Caco-2 (cell line): Measurements from ENCODE around the gene LRRC59. TPM values are rescaled to one million over a fixed set of nuclear protein-coding genes. Genes with fewer than 3 reads are reported as not detected.

Source experiments
- BruUV-seq: library from RNA; stranded (reverse); fragments of 400-500 nt; replicated peaks from 2 replicates; lab custom pipeline; 2021; lab: Mats Ljungman, UMichigan
- CTCF ChIA-PET: fragments of 300-600 bp; sonication (Branson Sonifier 250); formaldehyde crosslinking; loops from one replicate; lab custom pipeline; 2022; ENCODE audit warnings: antibody characterized with exemption; lab: Charles Lee
- POLR2A ChIA-PET: fragments of 300-600 bp; sonication (Branson Sonifier 250); formaldehyde crosslinking; loops from one replicate; lab custom pipeline; 2022; ENCODE audit warnings: antibody characterized with exemption; lab: Charles Lee
- DNase-seq, 2 experiments: peaks; one replicate each; pipeline versions ENCODE4 v3.0.0 to v3.0.0-alpha.2; 2020 to 2022
- H3K27me3 ChIP-seq: replicated peaks from 2 replicates; pipeline ENCODE4 v1.6.0; 2011; ENCODE audit warnings: low read length; ENCODE audit not compliant: control insufficient read depth, insufficient read depth
- H3K36me3 ChIP-seq: 2 replicates; pipeline ENCODE4 v1.5.1; 2011; ENCODE audit warnings: low read length; ENCODE audit not compliant: control insufficient read depth, insufficient read depth
- H3K4me1 ChIP-seq: fragments of 250-450 bp; sonication (Bioruptor Pico); 2 replicates; pipeline ENCODE4 v1.5.1; 2020; ENCODE audit warnings: mild to moderate bottlenecking
- H3K4me3 ChIP-seq: 2 replicates; pipeline ENCODE4 v1.5.1; 2011; ENCODE audit warnings: low read depth, mild to moderate bottlenecking, control low read depth, low read length
- H3K9me3 ChIP-seq: fragments of 250-450 bp; sonication (Bioruptor Pico); 2 replicates; pipeline ENCODE4 v1.5.1; 2020; ENCODE audit warnings: mild to moderate bottlenecking, moderate library complexity
- H3K27ac Mint-ChIP-seq: one replicate; pipeline ENCODE4 v1.8.0; 2022; ENCODE audit warnings: mixed read lengths; ENCODE audit not compliant: unreplicated experiment
- H3K27me3 Mint-ChIP-seq: one replicate; pipeline ENCODE4 v1.8.0; 2022; ENCODE audit warnings: mixed read lengths; ENCODE audit not compliant: insufficient read depth, unreplicated experiment
- H3K36me3 Mint-ChIP-seq: one replicate; pipeline ENCODE4 v1.8.0; 2022; ENCODE audit warnings: mild to moderate bottlenecking, mixed read lengths; ENCODE audit not compliant: insufficient read depth, unreplicated experiment
- H3K4me1 Mint-ChIP-seq: one replicate; pipeline ENCODE4 v1.8.0; 2022; ENCODE audit warnings: low read depth, mixed read lengths; ENCODE audit not compliant: unreplicated experiment
- H3K4me3 Mint-ChIP-seq: one replicate; pipeline ENCODE4 v1.8.0; 2022; ENCODE audit warnings: mild to moderate bottlenecking, moderate library complexity, mixed read lengths; ENCODE audit not compliant: unreplicated experiment
- H3K9me3 Mint-ChIP-seq: one replicate; pipeline ENCODE4 v1.8.0; 2022; ENCODE audit warnings: mixed read lengths; ENCODE audit not compliant: unreplicated experiment
- CTCF ChIP-seq, 2 experiments: fragments of 200-600 bp in 1 of 2; IDR thresholded peaks; 1 replicate in 1 of 2; 2 replicates in 1 of 2; pipeline versions ENCODE4 v1.5.1 to v1.8.0; 2011 to 2022; ENCODE audit warnings: antibody characterized with exemption in 1 of 2, control low read depth in 1 of 2, inconsistent platforms in 1 of 2, low read depth in 1 of 2, low read length in 1 of 2, mild to moderate bottlenecking in 1 of 2, moderate library complexity in 1 of 2; ENCODE audit not compliant: insufficient read depth in 1 of 2, severe bottlenecking in 1 of 2, unreplicated experiment in 1 of 2
- intact Hi-C: fragments of 100-400 bp; cut with micrococcal nuclease; formaldehyde crosslinking; loops from one replicate; pipeline ENCODE4 v1.10.0; 2022; ENCODE audit not compliant: unreplicated experiment
- total RNA-seq: library from RNA; stranded (reverse); gene quantifications from 2 replicates; pipeline ENCODE4 v1.2.3, GENCODE V29; 2022

LRRC59 gene
- total RNA-seq, 1 experiment from 2014 or later: 324 TPM

- H3K36me3 Mint-ChIP-seq: peaks cover 54% of the 10 kb centered on the region
- Histone ChIP-seq H3K27me3 (no peaks in the 10 kb centered on the region), H3K4me3 (no peak overlapping the region), H3K4me1 (peaks cover 50% of the 10 kb centered on the region), H3K9me3 (no peaks in the 10 kb centered on the region), H3K36me3 (peaks cover 1% of the 10 kb centered on the region; the same call in 1 of the 2 replicates)
- H3K27me3 Mint-ChIP-seq: no peaks in the 10 kb centered on the region
- TF ChIP-seq CTCF (IDR thresholded peaks at IDR 0.05; ENCODE audit: insufficient read depth in 1 of 2, low read depth in 1 of 2, low read length in 1 of 2, severe bottlenecking in 1 of 2, unreplicated experiment in 1 of 2): no peak
- intact Hi-C loops: no loop called here
- peak overlapping the region; percentile 73 for H3K27ac Mint-ChIP-seq
- H3K4me3 Mint-ChIP-seq: no peak overlapping the region
- CTCF ChIA-PET: interaction anchor here (0.6 to 2.1 kb wide), 6 partner anchors 9 to 176 kb away, joined by 3 to 5 read pairs (median 3); partner anchors contain the start of genes ACSF2 and LRRC59
- POLR2A ChIA-PET: interaction anchor here (0.5 to 1.8 kb wide), 3 partner anchors 12 to 425 kb away, joined by 3 to 8 read pairs (median 8); partner anchors contain the start of genes LRRC59 and TOB1
- H3K4me1 Mint-ChIP-seq: peaks cover 54% of the 10 kb centered on the region
- BruUV-seq: no TSS peak
- H3K9me3 Mint-ChIP-seq: no peaks in the 10 kb centered on the region
- peak in 1 of 2 experiments; percentile 36 for DNase-seq
Observed at GRCh38 chr17:50440838-50441829, 43.8 kb upstream of the LRRC59 start.

GRCh38 chr17:50440172-50440837, 43.0 kb upstream of the LRRC59 start:
- peaks cover 50% of the 10 kb centered on the region for H3K4me1 ChIP-seq
- no peaks in the 10 kb centered on the region for H3K27me3 ChIP-seq
- DNase-seq: peak; percentile 62 to 79
- Mint-ChIP-seq H3K4me3 (no peak overlapping the region), H3K27ac (peak overlapping the region; percentile 73), H3K4me1 (peaks cover 51% of the 10 kb centered on the region), H3K27me3 (no peaks in the 10 kb centered on the region), H3K9me3 (no peaks in the 10 kb centered on the region), H3K36me3 (peaks cover 54% of the 10 kb centered on the region)
- intact Hi-C loops: no loop called here
- ChIA-PET POLR2A (interaction anchor here (0.5 to 1.8 kb wide), 3 partner anchors 11 to 426 kb away, joined by 3 to 8 read pairs (median 8); partner anchors contain the start of genes LRRC59 and TOB1), CTCF (interaction anchor here (0.6 to 2.1 kb wide), 6 partner anchors 8 to 194 kb away, joined by 3 to 5 read pairs (median 4); partner anchors contain the start of genes ACSF2 and LRRC59)
- no TSS peak for BruUV-seq
- TF ChIP-seq CTCF (IDR thresholded peaks at IDR 0.05; ENCODE audit: insufficient read depth in 1 of 2, low read depth in 1 of 2, low read length in 1 of 2, severe bottlenecking in 1 of 2, unreplicated experiment in 1 of 2): no peak
- H3K9me3 ChIP-seq: no peaks in the 10 kb centered on the region
- peaks cover 1% of the 10 kb centered on the region; the same call in 1 of the 2 replicates for H3K36me3 ChIP-seq
- H3K4me3 ChIP-seq: no peak overlapping the region

- peaks cover 65% of the 10 kb centered on the region for H3K36me3 Mint-ChIP-seq
- H3K27me3 ChIP-seq: no peaks in the 10 kb centered on the region
- POLR2A ChIA-PET: interaction anchor here (0.7 kb wide), 1 partner anchor 9 kb away, joined by 3 read pairs; no protein-coding TSS in a partner anchor
Observed at GRCh38 chr17:50439008-50439407, 41.7 kb upstream of the LRRC59 start.

More at GRCh38 chr17:50439008-50439407, 41.7 kb upstream of the LRRC59 start:
- TF ChIP-seq CTCF (IDR thresholded peaks at IDR 0.05; ENCODE audit: insufficient read depth in 1 of 2, low read depth in 1 of 2, low read length in 1 of 2, severe bottlenecking in 1 of 2, unreplicated experiment in 1 of 2): no peak
- DNase-seq: no peak
- peaks cover 1% of the 10 kb centered on the region; the same call in 1 of the 2 replicates for H3K36me3 ChIP-seq
- H3K27me3 Mint-ChIP-seq: no peaks in the 10 kb centered on the region
- no peak overlapping the region for H3K4me3 ChIP-seq
- no TSS peak for BruUV-seq
- CTCF ChIA-PET: interaction anchor here (0.6 kb wide), 2 partner anchors 9 to 41 kb away, joined by 3 to 4 read pairs; no protein-coding TSS in a partner anchor
- no peaks in the 10 kb centered on the region for H3K9me3 Mint-ChIP-seq
- peaks cover 40% of the 10 kb centered on the region for H3K4me1 ChIP-seq
- H3K4me3 Mint-ChIP-seq: no peak overlapping the region
- peaks cover 38% of the 10 kb centered on the region for H3K4me1 Mint-ChIP-seq
- H3K27ac Mint-ChIP-seq: peak overlapping the region; percentile 19
- H3K9me3 ChIP-seq: no peaks in the 10 kb centered on the region
- intact Hi-C loops: no loop called here
